HG02763 (cell line): ENCODE results near the gene WASF1.
A peak's percentile ranks its signal among the peaks of the same experiment; 100 is the strongest.
"Not testable (repeated sequence)": the region's sequence is repeated elsewhere in the genome, so short reads cannot be mapped to it uniquely, and the experiment has no call there.

Experiments
- ATAC-seq: cut with Tn5 transposase; IDR thresholded peaks from one replicate; pipeline ENCODE4 v1.9.1; 2021; ENCODE audit warnings: mild to moderate bottlenecking, moderate library complexity; ENCODE audit not compliant: unreplicated experiment

WASF1 gene

GRCh38 chr6:110178626-110179405 is 654 bp downstream of the WASF1 start:
- ATAC-seq = peak; percentile 21

GRCh38 chr6:110173506-110174132 is 5.9 kb downstream of the WASF1 start:
- no peak for ATAC-seq

DNA sequence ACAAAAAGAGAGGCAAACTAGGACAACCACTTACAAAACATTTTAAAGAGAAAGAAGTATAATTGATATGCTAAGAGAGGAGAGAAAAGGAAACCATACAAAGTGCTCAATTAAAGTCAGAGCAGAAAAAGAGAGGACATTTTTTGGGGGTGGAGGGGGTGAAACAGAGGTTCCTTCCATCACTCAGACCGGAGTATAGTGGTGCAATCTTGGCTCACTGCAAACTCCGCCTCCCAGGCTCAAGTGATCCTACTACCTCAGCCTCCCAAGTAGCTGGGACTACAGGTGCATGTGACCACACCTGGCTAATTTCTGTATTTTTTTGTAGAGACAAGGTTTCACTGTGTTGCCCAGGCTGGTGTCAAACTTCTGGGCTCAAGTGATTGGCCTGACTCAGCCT is 9.4 kb downstream of the WASF1 start:
- no peak for ATAC-seq

- no peak for ATAC-seq
Measured at GRCh38 chr6:110158479-110158878, 21.0 kb downstream of the WASF1 start.

DNA sequence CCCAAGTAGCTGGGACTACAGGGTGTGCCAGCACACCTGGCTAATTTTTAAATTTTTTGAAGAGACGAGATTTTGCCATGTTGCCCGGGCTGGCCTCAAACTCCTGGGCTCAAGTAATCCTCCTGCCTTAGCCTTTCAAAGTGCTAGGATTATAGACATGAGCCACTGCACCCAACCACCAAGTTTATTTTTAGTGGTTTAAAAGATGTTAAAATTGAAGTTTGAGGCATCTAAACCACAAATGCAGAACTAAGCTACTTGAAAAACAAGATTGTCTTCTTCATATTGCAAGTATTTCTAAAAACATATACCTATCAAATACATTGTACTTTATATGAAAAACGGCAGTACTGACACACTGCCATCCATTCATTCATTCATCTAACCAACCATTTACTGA is 31.6 kb downstream of the WASF1 start:
- ATAC-seq = no peak

- ATAC-seq = no peak
Measured at GRCh38 chr6:110140650-110141049, 38.8 kb downstream of the WASF1 start.

- ATAC-seq = no peak
Measured at GRCh38 chr6:110139052-110139451, 40.4 kb downstream of the WASF1 start.

DNA sequence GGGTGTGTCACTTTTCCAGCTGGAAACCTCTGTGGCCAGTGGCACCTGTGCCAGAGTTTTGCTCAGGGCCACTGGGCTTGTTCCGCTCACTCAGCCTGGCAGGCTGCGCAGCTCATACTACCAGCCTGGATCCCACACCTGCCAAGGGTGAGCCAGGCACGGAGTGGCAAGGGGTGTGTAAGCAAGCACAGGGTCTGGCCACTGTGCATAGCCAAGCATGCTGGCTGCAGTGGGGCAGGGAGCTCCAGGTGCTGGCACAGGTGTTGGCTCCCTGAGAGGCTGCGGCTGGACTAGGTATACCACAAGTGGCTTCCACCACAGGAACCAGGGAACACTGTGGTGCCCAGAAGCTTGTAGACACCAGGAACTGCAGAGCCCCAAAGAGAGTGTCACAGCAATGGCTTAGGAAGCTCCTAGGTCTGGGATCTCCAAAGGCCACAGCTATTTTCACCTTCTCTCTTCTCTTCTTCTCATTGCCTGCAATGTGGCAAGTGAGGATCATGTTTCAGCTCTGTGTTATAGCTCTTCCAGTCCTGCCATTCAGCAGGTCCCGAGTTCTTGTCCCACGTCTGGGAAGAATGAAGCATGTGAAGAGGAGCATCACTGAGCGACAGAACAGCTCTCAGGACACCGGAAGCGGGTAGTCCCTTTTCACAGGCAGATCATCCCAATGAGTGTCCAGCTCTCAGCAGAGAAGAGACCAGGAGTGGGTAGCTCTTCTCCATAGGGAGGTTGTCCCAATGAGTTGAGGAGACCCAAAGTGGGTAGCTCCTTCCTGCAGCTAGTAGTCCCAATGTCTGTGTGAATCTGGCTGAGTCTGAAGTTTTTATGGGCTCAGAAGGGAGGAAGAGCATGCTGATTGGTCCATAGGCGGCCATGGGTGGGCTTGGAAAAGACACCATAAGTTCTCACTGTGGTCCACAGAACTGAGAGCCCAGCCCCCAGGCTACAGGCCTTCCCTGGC is 41.3 kb downstream of the WASF1 start:
- ATAC-seq = no peak

- no peak for ATAC-seq
Measured at GRCh38 chr6:110130362-110130761, 49.1 kb downstream of the WASF1 start.

GRCh38 chr6:110128418-110128817 is 51.1 kb downstream of the WASF1 start:
- no peak for ATAC-seq

GRCh38 chr6:110125361-110125760 is 54.1 kb downstream of the WASF1 start:
- no peak for ATAC-seq

GRCh38 chr6:110121655-110122054 is 57.8 kb downstream of the WASF1 start:
- not testable (repeated sequence) for ATAC-seq

DNA sequence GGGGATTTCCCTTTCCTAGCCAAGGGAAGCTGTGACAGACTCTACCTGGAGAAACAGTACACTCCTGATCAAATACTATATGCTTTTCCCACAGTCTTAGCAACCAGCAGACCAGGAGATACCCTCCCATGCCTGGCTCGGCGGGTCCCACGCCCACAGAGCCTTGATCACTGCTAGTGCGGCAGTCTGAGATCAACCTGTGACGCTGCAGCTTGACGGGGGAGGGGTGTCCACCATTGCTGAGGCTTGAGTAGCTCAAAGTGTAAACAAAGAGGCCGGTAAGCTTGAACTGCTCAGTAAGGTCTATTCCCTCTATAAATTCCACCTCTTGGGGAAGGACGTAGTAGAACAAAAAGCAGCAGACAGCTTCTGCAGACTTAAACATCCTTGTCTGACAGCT is 63.2 kb downstream of the WASF1 start:
- ATAC-seq = no peak

- ATAC-seq = no peak
Measured at GRCh38 chr6:110114004-110114403, 65.5 kb downstream of the WASF1 start.

GRCh38 chr6:110105296-110105695 is 74.2 kb downstream of the WASF1 start:
- ATAC-seq = no peak

GRCh38 chr6:110103260-110103659 is 76.2 kb downstream of the WASF1 start:
- no peak for ATAC-seq

GRCh38 chr6:110102411-110102810 is 77.1 kb downstream of the WASF1 start:
- ATAC-seq = no peak

DNA sequence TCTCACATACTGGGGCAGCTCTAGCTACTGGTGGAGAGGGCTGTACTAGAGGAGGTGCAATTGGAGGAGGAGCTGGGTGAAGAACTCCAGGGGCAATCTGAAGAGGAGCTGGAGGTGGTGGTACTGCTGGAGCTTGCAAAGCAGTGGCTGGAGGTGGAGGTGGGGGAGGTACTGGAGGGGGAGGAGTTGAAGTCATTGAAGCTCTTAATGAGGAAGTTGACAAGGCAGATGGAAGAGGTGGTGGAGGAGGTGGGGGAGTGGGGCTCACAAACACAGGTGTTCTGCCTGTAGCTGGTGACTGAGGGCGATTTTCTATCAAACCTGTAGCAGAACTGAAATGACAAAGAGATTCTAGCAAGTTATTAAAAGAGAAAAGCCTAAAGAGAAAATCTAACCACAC is 77.6 kb downstream of the WASF1 start:
- no peak for ATAC-seq

- no peak for ATAC-seq
Measured at GRCh38 chr6:110098511-110099116, 80.9 kb downstream of the WASF1 start.

- no peak for ATAC-seq
Measured at GRCh38 chr6:110097443-110097842, 82.0 kb downstream of the WASF1 start.

DNA sequence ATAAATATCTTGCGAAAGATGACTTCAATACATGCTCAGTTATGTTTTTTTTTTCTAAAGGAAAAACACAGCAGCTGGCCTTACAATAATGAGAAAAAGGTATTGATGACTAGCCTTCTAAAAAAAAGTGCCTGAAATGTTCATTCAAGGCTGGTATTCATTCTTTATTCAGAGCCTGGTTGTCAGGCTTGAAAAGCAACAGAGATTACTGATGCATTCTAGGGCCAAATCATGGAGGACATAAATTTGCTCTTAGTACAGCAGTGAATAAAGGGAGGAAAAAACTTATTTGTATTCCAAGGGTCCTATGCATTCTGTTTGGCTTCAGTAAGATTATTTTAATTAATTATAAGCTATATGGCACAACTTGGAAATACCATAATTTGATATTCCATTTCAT is 83.5 kb downstream of the WASF1 start:
- ATAC-seq = no peak
